Femur (tissue), 1 donor: ENCODE data around the gene GID4.

Experiments
- DNase-seq: peaks from one replicate; pipeline ENCODE4 v3.0.0-alpha.2; 2017

Gene GID4

DNA sequence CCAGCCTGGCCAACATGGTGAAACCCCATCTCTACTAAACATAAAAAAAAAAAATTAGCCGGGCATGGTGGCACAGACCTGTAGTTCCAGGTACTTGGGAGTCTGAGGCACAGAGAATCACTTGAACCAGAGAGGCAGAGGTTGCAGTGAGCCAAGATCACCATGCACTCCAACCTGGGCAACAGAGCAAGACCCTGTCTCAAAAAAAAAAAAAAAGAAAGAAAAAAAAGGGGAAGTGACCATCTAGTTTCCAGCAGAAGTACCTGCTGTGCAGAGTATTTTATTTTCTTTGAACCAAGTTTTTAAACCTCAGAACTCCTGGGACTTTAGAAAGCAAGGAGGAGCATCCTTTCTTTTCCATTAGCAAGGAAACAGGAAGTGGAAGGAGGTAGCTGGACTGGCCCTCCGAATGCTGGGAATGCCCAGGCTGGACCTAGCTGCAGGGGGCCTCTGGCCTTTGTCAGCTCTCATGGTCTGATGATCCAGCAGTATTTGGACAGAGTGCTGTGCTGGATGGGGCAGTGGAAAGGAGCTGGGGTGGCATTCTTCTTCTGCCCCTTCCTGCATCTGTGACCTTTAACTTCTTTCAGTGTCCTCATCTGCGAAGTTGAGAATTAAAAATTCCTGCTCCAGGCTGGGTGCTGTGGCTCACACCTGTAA, 6.6 kb downstream of the GID4 start:
- no peak for DNase-seq

DNA sequence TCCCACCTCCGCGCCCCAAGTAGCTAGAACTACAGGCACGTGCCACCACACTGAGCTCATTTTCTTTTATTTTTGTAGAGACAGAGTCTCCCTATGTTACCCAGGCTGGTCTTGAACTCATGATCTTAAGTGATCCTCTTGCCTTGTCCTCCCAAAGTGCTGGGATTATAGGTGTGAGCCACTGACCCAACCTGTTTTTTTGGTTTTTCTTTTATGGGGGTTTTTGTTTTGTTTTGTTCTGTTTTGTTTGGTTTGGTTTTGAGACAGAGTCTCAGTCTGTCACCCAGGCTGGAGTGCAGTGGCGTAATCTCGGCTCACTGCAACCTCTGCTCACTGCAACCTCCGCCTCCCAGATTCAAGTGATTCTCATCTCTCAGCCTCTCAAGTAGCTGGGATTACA, 16.4 kb downstream of the GID4 start:
- DNase-seq = no peak

DNA sequence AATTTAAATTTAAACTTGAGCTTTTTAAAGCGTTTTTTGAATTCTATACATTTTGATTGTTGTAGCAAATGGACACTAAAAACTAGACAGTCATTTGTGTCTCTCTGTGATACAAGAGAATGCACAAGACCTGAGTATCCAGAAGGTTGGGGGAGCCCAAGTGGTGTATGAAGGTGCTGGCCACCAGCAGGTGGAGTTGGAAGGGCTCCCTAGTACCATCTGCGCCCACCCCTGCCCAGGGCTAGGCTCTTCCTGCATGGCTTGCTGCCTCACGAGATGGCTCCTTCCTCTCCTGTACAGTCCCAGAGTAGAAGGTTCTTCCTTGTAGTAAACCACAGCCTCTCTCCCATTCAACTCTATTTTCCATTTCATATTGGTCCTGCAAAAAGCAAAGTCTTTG, 17.0 kb downstream of the GID4 start:
- DNase-seq = no peak

DNA sequence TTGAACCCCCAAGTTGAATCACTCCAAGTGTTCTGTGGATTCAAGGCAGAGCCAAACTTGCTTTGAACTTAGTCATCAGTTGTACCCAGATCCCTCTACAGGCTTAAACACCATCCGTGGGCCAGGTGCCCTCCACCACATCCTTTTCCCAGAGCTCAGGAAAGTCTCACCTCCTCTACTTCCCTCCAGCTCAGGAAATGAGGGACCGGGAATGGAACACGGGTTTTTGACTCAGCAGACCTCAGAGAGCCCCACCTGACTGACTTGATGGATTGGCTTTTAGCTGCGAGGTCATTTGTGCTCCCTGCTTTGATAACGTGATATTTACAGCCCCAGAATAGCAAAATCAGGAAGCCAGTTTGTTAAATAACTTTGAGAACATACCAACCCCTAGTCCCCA, 20.1 kb downstream of the GID4 start:
- DNase-seq = no peak

DNA sequence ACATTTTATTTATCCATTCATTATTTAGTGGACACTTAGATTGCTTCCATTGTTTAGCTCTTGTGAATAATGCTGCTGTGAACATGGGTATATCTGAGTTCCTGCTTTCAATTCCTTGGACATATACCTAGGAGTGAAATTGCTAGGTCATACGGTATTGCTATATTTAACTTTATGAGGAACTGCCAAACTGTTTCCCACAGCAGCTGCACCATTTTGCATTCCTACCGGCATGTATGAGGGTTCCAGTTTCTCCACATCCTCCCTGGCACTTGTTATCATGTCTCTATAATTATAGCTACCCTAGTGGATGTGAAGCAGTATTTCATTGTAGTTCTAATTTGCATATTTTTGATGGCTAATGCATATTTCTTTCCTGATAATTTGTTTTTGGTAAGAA, 24.8 kb downstream of the GID4 start:
- no peak for DNase-seq

DNA sequence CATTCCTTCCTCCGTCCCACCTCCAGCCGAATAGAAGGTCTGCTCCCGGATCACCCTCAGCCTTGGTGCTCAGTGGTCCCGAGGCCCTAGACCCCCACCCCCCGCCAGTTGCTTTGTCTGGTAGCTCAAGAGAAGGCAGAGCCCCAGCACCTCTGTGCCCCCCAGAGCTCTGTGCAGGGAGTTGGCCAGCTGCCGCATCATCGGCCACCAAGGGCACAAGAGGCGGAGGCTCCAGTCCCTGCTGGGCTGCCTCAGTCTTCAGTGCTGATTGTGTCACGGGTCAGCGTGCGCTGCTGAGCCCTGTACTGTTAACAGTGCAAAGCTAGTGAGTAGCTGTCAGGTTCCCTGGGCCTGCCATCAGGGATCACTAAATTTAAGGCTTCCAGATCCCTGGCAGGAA, 26.3 kb downstream of the GID4 start:
- DNase-seq = no peak

DNA sequence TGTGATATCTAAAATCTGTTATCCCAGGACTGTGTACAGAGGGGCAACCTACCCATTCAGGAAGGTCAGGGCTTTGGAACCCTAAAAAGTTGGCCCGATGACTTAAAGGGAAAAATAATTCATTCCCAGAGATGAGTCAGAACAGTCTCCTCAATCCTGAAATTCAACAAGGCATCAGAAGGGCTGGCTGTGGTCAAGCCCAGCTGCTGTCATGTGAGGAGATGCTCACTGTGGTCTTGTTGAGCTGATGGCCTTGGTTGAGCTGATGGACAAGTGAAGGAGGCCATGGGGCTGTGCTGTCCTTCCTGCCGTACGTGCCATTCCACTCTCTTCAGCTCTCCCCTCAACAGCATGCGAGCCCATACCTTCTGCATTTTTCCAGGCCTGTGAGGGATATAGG, 27.7 kb downstream of the GID4 start:
- DNase-seq = no peak

DNA sequence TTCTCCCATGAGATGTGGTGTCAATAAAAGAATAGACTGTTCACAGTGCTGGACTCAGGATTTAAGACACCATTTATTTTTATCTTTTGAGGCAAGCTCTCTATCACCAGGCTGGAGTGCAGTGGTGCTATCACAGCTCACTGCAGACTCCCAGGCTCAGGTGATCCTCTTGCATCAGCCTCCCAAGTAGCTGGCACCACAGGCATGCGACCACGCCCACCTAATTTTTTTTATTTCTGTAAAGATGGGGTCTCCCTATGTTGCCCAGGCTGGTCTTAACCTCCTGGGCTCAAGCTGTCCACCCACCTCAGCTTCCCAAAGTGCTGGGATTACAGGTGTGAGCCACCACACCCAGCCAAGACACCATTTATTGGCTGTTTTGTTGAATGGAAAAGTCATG, 29.9 kb downstream of the GID4 start:
- DNase-seq = no peak

DNA sequence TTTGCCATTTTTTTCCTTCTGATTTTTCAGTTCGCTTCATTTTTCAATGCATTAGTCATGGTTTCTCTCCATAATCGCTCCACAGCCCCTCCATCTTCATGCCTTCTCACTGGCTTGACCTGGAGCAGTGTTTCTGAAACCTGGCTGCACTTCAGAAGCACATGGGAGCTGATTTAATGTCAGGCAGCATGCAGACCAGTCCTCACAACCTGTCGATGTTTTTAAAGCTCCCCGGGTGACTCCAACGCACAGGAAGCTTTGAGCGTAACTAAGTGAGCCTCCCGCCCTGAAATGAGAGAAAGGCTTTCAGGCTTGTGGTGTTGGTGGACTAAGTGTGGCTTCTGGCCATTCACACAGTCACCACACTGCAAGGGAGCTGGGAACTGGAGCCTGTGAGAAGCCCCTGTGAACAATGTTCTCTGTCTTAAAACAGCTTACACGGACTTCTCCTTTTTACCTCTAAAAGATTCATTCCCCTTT, 31.7 kb downstream of the GID4 start:
- peak; percentile 46 for DNase-seq

DNA sequence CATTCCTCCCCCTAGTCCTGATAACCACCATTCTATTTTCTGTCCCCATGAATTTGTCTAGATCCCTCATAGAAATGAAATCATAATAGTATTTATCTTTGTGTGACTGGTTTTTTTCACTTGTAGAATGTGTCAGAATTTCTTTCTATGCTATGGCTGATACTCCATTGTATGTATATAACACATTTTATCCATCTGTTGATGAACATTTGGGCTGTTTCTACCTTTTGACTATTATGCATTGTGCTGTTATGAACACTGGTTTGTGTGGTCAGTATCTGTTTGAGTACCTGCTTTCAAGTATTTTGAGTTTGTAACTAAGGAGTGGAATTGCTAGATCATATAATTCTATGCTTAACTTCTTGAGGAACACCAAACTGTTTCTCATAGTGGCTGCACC, 32.5 kb downstream of the GID4 start:
- DNase-seq = no peak

DNA sequence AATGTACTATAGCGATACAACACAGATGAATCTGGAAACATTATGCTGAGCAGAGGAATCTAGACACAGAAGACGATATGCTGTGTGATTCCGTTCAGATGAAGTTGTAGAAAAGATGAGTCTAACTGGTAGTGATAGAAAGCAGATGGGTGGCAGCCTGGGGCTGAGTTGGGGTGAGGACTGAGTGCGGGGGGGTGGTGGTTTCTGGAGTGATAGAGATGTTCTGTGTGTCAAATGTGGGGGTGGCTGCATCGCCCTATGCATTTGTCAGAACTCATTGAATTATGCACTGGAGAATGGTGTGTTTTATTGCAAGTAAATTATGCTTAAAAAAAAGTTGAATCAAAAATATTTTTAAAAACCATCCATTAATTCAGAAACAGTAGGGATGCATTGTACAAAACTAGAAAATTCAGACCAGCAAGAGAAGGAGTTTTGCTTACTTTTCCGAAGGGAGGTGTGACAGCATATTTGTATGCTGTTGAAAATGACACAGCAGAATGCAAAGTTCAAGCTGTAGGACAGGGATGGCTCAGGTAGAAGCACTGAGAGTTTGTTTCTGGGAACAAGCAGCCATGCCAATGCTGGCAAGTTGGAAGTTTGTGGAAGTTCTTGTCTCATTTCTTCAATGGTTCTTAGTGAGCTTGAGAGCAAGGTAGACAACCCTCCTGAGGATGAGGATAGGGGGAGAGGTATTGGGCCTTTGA, 35.5 kb downstream of the GID4 start:
- DNase-seq = no peak

DNA sequence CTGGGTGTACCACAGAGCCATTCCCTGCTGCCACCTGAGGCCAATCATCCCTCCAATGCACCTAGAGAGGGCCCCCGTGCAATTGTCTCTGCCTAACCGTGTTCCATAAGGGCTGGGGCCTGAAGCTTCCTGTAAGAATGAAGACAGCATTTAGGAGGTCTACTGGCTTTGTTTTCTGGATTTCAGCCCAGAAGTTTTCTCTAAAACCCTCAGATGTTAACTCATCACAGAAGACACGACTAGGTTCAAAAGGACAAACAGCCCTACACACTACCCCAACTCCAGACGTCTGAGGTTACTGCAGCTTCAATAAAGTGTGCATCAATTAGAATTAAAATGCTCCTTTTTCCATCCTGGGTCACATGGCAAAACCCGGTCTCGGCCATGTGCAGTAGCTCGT, 37.7 kb downstream of the GID4 start:
- no peak for DNase-seq

DNA sequence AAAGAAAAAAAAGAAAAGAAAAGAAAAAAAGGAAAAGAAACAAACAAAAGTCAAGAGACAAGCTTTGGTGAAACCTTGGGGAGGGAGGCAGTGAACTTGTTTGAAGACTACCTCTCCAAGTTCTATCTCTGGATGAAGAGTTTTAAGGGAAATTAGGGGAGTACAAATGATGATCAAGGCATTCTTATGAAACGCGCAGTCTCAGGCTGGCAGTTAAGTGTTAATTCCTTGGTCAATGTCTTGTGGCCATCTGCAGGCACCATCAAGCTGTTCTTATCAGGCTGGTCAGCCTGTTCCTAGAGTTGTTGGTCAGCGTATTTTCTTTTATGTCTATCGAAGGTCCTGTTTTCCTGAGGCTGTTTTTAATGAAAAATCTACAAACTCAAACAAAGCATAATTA, 40.3 kb downstream of the GID4 start:
- DNase-seq = no peak

DNA sequence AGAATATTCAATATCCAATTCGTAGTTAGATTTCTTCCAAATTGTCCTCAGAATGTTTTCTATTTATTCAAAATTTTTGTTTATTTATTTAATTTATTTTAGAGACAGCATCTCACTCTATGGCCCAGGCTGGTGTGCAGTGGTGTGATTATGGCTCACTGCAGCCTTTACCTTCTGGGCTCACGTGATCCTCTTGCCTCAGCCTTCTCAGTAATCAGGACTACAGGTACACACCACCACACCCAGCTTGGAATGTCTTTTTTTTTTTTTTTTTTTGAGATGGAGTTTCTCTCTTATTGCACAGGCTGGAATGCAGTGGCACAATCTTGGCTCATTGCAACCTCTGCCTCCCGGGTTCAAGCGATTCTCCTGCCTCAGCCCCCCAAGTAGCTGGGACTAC, 45.0 kb downstream of the GID4 start:
- no peak for DNase-seq

DNA sequence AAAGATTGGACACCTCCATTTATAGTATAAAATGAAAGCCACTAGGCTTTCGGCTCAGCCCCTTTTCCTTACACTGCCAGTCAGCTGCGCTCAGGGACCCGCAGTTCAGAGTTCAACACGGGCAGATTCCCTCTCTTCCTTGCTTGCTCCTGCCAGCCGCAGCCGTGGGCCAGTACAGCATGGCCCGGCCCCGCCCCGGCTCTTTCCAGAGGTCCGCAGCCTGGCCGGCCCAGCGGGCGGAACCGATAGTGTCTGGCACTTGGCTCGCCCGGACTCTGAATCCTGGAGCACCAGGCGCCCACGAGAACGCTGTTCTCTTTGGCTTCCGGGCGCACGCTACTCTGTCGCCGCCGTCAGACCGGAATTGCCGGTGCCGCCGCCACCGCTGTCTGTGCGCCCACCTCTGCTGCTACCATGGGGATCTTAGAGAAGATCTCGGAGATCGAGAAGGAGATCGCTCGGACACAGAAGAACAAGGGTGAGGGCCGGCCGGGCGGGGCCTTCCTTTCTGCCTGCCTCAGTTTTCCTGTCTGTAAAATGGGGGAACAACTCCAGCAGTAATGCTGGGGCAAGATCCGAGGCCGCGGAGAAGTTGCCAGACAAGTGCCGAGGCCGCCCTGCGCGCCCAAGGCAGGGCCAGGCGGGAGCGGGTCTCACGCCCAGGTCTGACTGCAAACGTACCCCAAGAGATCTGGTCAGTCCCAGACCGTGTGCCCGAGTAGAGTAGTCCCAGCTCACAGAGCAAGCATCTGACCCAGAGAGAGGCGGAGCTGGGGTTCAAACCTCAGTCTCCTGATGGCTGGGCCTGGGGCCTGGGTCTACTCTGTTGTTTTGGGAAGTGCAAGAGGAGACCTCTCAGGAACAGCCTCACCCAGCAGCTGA, 48.6 kb downstream of the GID4 start, which contains the start of gene DRG2:
TSS of gene DRG2 (plus strand) at position 339 of the 882 bp plus-strand sequence. CDS start at position 415, 76 bp downstream.
- peak; percentile 95 for DNase-seq

DNA sequence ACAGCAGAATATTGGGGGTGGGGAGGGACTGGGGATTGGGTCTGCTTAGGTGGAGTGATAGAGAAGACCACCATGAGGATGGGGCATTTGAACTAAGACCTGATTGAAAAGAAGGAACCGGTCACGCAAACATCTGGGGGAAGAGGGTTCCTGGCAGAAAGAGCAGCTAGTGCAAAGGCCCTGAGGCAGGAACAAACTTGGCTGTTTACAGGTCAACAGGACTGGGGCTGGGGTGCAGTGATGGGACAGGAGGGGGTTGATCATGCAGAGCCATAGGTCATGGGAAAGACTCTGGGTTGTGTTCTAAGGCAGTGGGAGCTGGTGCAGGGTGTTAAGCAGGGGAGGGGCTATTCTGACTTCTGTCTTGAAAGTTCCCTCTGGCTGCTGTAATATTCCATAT, 50.4 kb downstream of the GID4 start:
- no peak for DNase-seq

DNA sequence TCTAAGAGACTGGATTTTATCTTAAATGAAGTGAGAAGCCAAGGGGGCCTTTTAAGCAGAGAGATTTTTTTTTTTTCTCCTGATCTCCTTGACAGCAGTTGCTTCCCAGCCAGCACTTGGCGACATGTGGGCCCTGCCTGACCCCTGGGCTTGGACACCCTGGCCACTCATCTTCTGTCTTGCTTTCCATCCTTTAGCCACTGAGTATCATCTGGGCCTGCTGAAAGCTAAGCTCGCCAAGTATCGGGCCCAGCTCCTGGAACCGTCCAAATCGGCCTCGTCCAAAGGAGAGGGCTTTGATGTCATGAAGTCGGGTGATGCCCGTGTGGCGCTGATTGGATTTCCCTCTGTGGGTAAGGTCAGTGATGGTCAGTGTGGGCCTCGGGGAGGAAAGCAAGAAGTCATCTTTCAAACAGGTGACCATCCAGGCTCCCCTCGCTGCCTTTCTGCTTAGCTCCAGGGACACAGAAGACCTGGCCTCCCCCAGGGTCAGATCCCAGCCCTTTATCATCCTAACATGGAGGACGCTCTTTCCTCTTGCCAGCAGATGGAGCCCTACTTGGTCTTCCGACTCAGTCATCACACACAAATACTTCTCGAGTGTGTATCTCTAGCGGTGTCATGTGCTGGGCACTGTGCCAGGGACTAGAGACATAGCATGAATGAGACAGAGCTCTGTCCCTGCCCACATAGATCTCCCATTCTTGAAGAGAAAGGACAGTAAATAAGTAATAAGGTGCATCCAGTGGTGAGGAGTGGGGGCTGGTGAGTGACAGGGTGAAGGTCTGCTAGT, 54.6 kb downstream of the GID4 start:
- no peak for DNase-seq

DNA sequence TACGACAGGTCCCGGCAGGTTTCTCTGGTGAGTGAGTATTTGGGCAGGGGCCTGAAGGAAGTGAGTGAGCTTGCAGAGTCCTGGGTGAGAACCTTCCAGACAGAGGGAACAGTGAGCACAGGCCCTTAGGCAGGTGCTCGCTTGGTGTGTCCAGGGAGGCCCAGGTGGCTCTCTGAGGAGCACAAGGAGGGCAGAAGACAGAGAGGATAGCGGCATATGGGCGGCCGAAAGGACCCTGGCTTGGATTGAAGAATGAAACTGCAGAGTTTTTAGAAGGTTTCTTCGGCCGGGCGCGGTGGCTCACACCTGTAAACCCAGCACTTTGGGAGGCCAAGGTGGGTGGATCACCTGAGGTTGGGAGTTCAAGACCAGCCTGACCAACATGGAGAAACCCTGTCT, 55.2 kb downstream of the GID4 start:
- DNase-seq = no peak

DNA sequence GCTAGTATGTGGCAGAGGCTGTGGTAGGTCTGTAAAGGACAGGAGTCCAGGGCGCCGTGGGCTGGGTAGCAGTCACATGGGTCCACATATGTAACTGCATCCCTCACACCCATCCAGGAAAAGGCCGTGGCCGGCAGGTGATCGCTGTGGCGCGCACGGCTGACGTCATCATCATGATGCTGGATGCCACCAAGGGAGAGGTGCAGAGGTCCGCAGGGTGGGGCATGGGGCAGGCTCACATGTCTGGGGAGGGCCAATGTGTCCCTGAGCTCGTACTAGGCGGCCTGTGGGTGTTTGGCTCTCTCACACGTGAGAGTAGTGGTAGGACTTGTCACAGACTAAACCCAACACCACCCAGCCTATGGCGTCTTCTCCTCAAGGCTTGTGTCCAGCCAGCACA, 60.3 kb downstream of the GID4 start:
- no peak for DNase-seq

DNA sequence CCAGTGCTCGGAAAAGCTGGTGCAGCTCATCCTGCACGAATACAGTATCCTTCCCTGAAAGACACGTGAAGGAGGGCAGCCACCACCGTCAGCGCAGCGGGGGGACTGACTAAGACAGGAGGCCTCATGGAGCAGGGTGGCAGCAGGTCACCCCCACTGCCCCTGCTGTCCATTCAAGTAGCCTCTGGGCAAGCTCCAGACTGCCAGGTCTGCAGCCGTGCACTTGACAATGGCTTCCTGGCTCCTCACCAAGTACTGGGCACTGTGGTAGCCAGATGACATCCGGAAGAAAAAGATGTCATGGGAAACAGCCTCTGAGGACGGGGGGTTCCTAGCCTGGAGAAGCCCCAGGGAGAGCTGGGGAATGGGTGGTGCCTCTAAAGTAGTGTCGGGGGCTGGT, 61.4 kb downstream of the GID4 start:
- DNase-seq = no peak

DNA sequence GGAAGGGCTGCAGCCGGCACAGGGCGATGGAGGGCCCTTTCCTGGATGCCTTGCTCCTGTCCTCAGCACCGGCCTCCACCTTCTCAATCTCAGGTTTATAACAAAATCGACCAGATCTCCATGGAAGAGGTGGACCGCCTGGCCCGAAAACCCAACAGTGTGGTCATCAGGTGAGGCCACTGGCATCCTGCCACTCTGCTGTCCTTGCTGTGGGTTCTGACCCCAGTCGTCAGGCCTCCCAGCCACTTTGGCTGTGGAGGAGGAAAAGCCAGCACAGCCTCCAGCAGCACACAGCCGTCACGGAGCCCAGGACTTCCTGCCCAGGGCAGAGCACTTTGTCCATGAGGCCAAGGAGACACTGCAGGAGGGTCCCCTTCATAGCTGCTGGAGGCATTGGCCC, 62.6 kb downstream of the GID4 start:
- DNase-seq = no peak

DNA sequence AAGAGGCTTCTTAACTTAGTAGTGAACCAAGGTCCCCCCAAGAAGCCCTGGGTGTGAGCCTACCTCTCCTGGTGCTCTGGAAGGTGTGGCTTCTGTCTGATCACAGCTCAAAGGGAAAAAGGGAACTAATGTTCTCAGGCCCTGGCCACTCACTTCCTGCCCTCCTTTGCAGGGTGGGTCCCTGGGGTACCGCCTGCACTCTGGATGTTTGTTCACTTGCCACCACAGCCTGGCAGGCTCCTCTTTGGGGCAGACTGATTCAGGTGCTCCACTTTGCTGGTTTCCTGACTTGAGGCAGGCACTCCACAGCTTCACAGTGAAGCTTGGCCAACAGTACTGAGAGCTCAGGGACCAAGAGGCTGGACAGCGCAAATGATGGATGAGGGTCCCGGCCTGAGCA, 63.4 kb downstream of the GID4 start:
- no peak for DNase-seq

DNA sequence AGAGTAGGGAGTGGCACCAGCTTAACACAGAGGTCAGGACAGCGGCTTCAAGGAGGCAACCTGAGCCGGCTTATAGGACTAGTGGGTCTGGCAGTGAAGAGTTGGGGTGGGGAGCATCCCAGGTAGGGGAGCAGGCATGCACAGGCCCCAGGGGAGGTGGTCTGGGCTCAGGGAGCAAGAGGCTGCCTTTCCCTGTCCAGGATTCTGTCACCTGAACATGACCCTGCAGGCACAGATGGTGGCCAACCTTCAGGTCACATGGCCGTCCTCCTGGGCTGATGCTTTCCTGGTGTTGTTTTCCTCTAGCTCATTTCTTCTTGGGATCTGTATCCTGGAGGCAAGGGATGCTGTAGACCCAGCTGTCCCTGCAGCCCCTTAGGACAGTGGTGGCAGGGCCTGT, 65.8 kb downstream of the GID4 start:
- DNase-seq = no peak
